ENCODE data around the gene C11orf52.

GRCh38 chr11:111976119-111976766 lies 57.5 kb downstream of the C11orf52 start:
- TF ChIP-seq, protein P1, sequence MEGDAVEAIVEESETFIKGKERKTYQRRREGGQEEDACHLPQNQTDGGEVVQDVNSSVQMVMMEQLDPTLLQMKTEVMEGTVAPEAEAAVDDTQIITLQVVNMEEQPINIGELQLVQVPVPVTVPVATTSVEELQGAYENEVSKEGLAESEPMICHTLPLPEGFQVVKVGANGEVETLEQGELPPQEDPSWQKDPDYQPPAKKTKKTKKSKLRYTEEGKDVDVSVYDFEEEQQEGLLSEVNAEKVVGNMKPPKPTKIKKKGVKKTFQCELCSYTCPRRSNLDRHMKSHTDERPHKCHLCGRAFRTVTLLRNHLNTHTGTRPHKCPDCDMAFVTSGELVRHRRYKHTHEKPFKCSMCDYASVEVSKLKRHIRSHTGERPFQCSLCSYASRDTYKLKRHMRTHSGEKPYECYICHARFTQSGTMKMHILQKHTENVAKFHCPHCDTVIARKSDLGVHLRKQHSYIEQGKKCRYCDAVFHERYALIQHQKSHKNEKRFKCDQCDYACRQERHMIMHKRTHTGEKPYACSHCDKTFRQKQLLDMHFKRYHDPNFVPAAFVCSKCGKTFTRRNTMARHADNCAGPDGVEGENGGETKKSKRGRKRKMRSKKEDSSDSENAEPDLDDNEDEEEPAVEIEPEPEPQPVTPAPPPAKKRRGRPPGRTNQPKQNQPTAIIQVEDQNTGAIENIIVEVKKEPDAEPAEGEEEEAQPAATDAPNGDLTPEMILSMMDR (conservative IDR thresholded peaks at IDR 0.05; ENCODE audit: low read depth, low read length), result no peak
- TF ChIP-seq, protein P2, sequence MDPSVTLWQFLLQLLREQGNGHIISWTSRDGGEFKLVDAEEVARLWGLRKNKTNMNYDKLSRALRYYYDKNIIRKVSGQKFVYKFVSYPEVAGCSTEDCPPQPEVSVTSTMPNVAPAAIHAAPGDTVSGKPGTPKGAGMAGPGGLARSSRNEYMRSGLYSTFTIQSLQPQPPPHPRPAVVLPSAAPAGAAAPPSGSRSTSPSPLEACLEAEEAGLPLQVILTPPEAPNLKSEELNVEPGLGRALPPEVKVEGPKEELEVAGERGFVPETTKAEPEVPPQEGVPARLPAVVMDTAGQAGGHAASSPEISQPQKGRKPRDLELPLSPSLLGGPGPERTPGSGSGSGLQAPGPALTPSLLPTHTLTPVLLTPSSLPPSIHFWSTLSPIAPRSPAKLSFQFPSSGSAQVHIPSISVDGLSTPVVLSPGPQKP (IDR thresholded peaks at IDR 0.05; ENCODE audit: borderline replicate concordance, low read depth, low read length), result no peak
- TF ChIP-seq SMC3 (IDR thresholded peaks at IDR 0.05; ENCODE audit: low read depth, low read length) (no peak), RAD21 (IDR thresholded peaks at IDR 0.05; ENCODE audit: low read length) (no peak), CEBPB (IDR thresholded peaks at IDR 0.05; ENCODE audit: low read depth, low read length) (no peak)
